Gastrocnemius medialis (tissue), 4 donors: ENCODE results near the gene JAK3.

Source experiments
- POLR2A ChIP-seq, 2 donors: fragments of 450-650 bp; IDR thresholded peaks; one replicate each; pipeline ENCODE4 v1.6.1; 2017; ENCODE audit warnings: antibody characterized with exemption in 2 of 2, mild to moderate bottlenecking in 2 of 2, moderate library complexity in 2 of 2
- TF ChIP-seq, protein P1 (sequence below), 5 experiments: fragments of 450-650 bp in 3 of 5; fragments of 200-600 bp in 2 of 5; sonication (generic) in 2 of 5; IDR thresholded peaks in 4 of 5; conservative IDR thresholded peaks in 1 of 5; 1 replicate in 4 of 5; 2 replicates in 1 of 5; pipeline ENCODE4 v1.5.1; 2016 to 2019; ENCODE audit warnings: antibody characterized with exemption in 5 of 5, mild to moderate bottlenecking in 3 of 5, moderate library complexity in 3 of 5

DNA sequence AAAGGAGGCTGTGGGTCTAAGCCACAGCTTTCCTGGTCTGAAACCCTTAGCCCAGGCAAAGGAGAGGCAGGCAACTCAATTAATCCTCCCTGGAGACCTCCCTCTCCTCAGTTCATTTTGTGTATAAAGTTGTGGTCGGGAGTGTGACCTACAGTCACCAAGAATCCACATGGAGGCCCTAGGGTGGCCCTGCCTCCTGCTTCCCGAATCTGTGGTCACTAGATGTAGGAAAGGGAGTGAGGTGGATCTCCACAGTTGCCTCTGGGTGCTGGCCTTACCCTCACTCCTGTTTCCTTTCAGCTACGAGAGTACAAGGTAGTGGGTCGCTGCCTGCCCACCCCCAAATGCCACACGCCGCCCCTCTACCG is 13.2 kb upstream of the JAK3 start:
- TF ChIP-seq, protein P1, sequence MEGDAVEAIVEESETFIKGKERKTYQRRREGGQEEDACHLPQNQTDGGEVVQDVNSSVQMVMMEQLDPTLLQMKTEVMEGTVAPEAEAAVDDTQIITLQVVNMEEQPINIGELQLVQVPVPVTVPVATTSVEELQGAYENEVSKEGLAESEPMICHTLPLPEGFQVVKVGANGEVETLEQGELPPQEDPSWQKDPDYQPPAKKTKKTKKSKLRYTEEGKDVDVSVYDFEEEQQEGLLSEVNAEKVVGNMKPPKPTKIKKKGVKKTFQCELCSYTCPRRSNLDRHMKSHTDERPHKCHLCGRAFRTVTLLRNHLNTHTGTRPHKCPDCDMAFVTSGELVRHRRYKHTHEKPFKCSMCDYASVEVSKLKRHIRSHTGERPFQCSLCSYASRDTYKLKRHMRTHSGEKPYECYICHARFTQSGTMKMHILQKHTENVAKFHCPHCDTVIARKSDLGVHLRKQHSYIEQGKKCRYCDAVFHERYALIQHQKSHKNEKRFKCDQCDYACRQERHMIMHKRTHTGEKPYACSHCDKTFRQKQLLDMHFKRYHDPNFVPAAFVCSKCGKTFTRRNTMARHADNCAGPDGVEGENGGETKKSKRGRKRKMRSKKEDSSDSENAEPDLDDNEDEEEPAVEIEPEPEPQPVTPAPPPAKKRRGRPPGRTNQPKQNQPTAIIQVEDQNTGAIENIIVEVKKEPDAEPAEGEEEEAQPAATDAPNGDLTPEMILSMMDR (IDR thresholded peaks at IDR 0.05 in 4 of 5, conservative IDR thresholded peaks at IDR 0.05 in 1 of 5): no peak
- peak in 1 of 2 donors; percentile 2 for TF ChIP-seq POLR2A (IDR thresholded peaks at IDR 0.05)
